HG02798 (cell line): ENCODE measurements around the gene FAM193A.
"Not testable (repeated sequence)": the region's sequence is repeated elsewhere in the genome, so short reads cannot be mapped to it uniquely, and the experiment has no call there.

Experiments used
- ATAC-seq: cut with Tn5 transposase; IDR thresholded peaks from one replicate; pipeline ENCODE4 v1.9.1; 2021; ENCODE audit warnings: mild to moderate bottlenecking; ENCODE audit not compliant: unreplicated experiment, poor library complexity

The FAM193A gene

GRCh38 chr4:2598511-2599303, 62.3 kb downstream of the FAM193A start:
- ATAC-seq = peak; percentile 84

DNA sequence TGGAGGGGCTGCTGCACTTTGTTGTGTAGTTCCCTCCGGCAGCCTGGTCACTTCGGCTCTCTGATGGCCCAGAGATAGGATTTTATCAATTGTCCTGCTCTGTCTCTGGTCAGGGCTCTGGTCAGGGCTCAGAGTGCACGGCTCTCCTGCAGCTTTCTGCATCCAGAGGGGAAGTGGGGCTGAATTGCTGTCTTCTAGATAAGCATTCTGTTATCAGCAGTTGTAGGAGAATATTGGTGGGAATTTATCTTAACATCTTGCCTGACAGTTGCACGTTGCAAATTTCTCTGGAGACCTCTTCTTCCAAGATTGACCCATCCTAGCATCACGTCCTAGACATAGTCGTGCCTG, 62.8 kb downstream of the FAM193A start:
- ATAC-seq = no peak

- no peak for ATAC-seq
Measured at GRCh38 chr4:2600878-2601277, 64.4 kb downstream of the FAM193A start.

- ATAC-seq = no peak
Measured at GRCh38 chr4:2604614-2605013, 68.2 kb downstream of the FAM193A start.

DNA sequence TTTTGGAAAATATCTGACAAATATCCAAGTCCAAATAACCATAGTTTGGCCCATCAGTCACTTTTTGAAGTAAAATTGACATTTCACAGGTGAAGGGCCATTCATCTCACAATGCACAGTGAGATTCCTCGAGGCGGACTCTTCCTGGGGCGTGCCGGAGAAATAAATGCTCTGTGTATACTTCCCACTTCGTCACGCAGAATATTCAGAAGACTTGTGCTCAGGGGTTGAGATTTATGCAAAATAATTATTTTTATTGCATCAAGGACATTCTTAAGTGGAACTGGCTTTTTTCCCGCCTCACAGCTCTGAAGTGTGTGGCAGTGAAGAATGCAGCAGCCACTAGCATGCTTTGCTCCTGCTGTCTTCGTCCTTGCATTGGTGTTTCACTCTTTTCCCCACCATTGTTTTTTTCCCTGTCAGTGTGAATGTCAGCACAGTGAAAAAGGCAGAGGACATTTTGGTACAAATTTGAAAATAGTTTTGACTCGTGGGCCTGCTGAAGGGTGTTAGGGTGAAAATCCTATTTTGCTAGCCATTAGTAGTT, 70.6 kb downstream of the FAM193A start:
- no peak for ATAC-seq

- ATAC-seq = no peak
Measured at GRCh38 chr4:2607822-2608221, 71.4 kb downstream of the FAM193A start.

- ATAC-seq = no peak
Measured at GRCh38 chr4:2608291-2608690, 71.8 kb downstream of the FAM193A start.

- no peak for ATAC-seq
Measured at GRCh38 chr4:2615821-2616220, 79.4 kb downstream of the FAM193A start.

GRCh38 chr4:2617955-2618354, 81.5 kb downstream of the FAM193A start:
- ATAC-seq = no peak

- not testable (repeated sequence) for ATAC-seq
Measured at GRCh38 chr4:2618729-2619128, 82.3 kb downstream of the FAM193A start.

GRCh38 chr4:2619459-2619858, 83.0 kb downstream of the FAM193A start:
- ATAC-seq = no peak

DNA sequence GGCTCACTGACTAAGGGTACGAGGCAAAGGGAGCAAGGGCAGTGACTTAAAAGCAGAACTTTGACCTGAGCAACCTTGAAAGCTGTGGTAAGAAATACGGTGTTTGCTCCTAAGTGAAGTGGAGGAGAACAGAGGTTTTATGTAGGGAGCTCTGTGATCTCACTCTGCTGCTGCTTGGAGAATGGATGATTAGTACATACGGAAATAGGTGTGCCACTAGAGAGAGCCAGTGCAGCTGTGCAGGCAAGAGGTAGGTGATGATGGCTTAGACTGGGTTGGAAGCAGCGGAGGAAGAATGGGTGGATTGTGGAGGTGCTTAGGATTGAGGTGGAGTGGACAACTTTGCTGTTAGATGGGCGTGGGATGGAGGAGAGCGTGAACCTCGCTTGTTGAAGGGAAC, 85.0 kb downstream of the FAM193A start:
- ATAC-seq = no peak

DNA sequence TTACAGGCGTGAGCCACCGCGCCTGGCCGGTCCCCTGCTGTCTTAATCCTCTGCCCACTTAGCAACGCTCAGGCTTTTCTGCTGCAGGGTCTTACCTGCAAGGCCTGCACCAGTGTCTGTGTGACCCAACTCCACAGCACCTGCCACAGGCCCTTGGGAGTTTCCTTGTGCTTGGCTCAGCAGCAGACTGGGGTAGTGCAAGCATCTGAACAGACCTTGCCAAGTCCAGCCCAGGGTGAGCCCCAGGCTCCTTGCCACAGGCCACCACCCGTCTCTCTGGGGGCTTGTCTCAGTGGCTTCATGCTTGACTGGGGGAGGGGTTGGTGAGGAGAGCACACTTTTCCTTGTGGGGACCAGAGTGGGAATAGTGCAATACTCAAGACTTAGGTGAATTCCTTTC, 87.0 kb downstream of the FAM193A start:
- no peak for ATAC-seq

GRCh38 chr4:2624782-2625530, 88.5 kb downstream of the FAM193A start:
- ATAC-seq = no peak

- ATAC-seq = no peak
Measured at GRCh38 chr4:2626231-2626630, 89.8 kb downstream of the FAM193A start.

DNA sequence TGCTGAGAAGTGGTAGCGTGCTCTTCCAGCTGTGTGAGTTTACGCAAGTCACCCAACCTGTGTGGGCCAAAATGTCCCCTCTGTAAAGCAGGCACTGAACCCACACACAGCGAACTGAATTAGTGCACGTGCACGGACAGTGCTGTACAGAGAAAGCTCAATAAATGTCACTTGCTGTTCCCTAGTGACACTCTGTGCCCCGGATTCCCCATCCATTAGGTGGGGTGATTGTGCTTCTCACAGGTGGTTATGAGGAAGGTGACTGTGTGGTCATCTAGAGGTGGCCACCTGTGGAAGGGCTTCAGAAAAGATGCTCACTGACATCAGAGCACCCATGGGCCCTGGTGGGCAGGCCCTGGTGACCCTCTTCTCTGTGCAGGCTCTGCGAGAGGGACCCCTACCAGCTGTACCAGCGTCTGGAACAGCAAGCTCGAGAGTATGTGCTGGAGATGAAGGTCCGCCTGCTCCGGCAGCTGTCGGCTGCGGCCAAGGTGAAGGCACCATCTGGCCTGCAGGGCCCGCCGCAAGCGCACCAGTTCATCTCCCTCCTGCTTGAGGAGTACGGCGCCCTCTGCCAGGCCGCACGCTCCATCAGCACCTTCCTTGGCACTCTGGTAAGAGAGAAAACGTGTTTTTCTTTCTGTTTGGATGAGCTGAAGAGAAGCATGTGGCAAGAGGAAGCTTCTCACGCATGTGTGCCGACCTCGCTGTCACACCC, 94.3 kb downstream of the FAM193A start:
- no peak for ATAC-seq

- ATAC-seq = no peak
Measured at GRCh38 chr4:2634014-2634413, 97.6 kb downstream of the FAM193A start.

DNA sequence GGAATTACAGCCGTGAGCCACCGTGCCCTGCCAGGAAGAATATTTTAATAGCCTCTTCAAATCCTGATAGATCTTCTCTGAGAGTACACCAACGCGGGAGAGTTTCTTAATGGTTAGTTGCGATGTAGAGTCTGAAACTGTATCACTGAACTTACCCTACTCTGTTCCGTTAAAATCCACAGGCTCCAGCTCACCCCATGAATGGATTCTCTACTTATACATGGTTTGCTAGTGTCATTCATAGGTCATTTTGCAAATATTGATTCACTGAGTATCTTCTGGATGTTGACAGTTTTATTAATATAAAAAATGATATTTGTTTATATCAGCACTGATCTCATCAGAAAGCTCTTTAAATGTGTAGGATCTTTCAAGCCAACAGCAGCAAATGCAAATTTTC, 99.9 kb downstream of the FAM193A start:
- no peak for ATAC-seq

DNA sequence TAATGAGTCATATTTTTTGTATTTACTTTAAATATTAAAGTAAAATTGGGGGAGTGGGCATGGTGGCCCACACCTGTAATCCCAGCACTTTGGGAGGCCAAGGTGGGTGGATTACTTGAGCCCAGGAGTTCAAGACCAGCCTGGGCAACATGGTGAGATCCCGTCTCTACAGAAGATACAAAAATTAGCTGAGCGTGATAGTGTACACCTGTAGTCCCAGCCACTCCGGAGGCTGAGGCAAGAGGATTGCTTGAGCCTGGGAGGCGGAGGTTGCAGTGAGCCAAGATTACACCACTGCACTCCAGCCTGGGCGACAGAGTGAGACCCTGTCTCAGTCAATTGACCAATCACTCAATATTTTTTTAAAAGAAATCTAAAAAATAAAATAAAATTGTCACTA, 100.5 kb downstream of the FAM193A start:
- not testable (repeated sequence) for ATAC-seq

- no peak for ATAC-seq
Measured at GRCh38 chr4:2637956-2638552, 101.6 kb downstream of the FAM193A start.

DNA sequence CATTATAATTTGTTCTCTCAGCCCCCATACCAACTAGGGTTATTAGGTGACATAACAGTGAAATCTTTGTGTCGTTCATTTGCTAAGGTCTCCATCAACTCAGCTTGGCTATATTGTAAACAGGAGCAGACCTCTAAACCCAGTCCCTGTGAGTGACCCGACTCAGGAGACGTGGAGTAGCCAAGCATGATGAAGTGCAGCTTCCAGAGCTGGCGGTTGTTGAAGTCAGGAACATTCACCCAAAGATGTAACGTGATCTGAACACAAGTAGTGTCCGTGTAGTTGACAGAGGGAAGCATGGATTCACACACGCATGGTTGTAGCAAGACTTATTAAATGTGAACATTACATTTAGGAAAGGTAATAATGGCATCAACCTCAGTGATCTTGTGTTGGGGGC, 102.3 kb downstream of the FAM193A start:
- no peak for ATAC-seq
